ENCODE data around the gene MET.
"Not testable (repeated sequence)": the region's sequence is repeated elsewhere in the genome, so short reads cannot be mapped to it uniquely, and the experiment has no call there.

MET gene

GRCh38 chr7:116788572-116789197, 116.7 kb downstream of the MET start:
- DNase-seq = no peak

- no peak for DNase-seq
Measured at GRCh38 chr7:116790025-116790424, 118.0 kb downstream of the MET start.

GRCh38 chr7:116792813-116793212, 120.8 kb downstream of the MET start:
- DNase-seq = no peak

GRCh38 chr7:116793795-116794340, 121.9 kb downstream of the MET start:
- DNase-seq = no peak

- DNase-seq = no peak
Measured at GRCh38 chr7:116796471-116796870, 124.5 kb downstream of the MET start.

- DNase-seq = no peak
Measured at GRCh38 chr7:116797612-116798011, 125.6 kb downstream of the MET start.

- DNase-seq = no peak
Measured at GRCh38 chr7:116798232-116798631, 126.2 kb downstream of the MET start.

GRCh38 chr7:116799916-116800315, 127.9 kb downstream of the MET start:
- no peak for DNase-seq

- no peak for DNase-seq
Measured at GRCh38 chr7:116800594-116800993, 128.6 kb downstream of the MET start.

- DNase-seq = no peak
Measured at GRCh38 chr7:116801092-116801710, 129.2 kb downstream of the MET start.

- DNase-seq = no peak
Measured at GRCh38 chr7:116802144-116802745, 130.2 kb downstream of the MET start.

- no peak for DNase-seq
Measured at GRCh38 chr7:116802746-116803152, 130.8 kb downstream of the MET start.

GRCh38 chr7:116804471-116804870, 132.5 kb downstream of the MET start:
- no peak for DNase-seq

- no peak for DNase-seq
Measured at GRCh38 chr7:116805100-116805544, 133.1 kb downstream of the MET start.

GRCh38 chr7:116806046-116806944, 134.3 kb downstream of the MET start:
- no peak for DNase-seq

GRCh38 chr7:116807011-116807560, 135.1 kb downstream of the MET start:
- no peak for DNase-seq

GRCh38 chr7:116809636-116810266, 137.8 kb downstream of the MET start:
- no peak for DNase-seq

GRCh38 chr7:116810267-116811116, 138.5 kb downstream of the MET start:
- no peak for DNase-seq

GRCh38 chr7:116811768-116812167, 139.8 kb downstream of the MET start:
- DNase-seq = no peak

- no peak for DNase-seq
Measured at GRCh38 chr7:116812860-116813259, 140.9 kb downstream of the MET start.

GRCh38 chr7:116813371-116813770, 141.4 kb downstream of the MET start:
- DNase-seq = not testable (repeated sequence)
